SU-DHL-6 (cell line): Measurements from ENCODE around the gene SYNJ2BP.

Experiments
- CTCF ChIP-seq: fragments of 200-600 bp; sonication (generic); IDR thresholded peaks from one replicate; pipeline ENCODE4 v1.5.1; 2017; ENCODE audit warnings: antibody characterized with exemption, mild to moderate bottlenecking, low read length, moderate library complexity; ENCODE audit not compliant: insufficient read depth, poor library complexity, severe bottlenecking
- EZH2phosphoT487 ChIP-seq: fragments of 200-600 bp; sonication (generic), shearing (Covaris generic); conservative IDR thresholded peaks from 2 replicates; pipeline ENCODE4 v1.6.1; 2018; ENCODE audit warnings: mild to moderate bottlenecking, antibody characterized with exemption, low read length, moderate library complexity, mixed read lengths

- TF ChIP-seq CTCF (no peak), EZH2phosphoT487 (no peak)
Measured at GRCh38 chr14:70422538-70422937, 5.6 kb upstream of the SYNJ2BP start.
